NB4 (cell line): ENCODE results near the gene CTNNA3.
A peak's percentile ranks its signal among the peaks of the same experiment; 100 is the strongest.

Source experiments
- DNase-seq: peaks from one replicate; pipeline ENCODE4 v3.0.0; 2010; ENCODE audit warnings: low read depth
- H3K4me3 ChIP-seq: one replicate; pipeline ENCODE4 v1.5.1; 2011; ENCODE audit warnings: mild to moderate bottlenecking, low read depth, low read length, moderate library complexity
- CTCF ChIP-seq: IDR thresholded peaks from one replicate; pipeline ENCODE4 v1.5.1; 2012; ENCODE audit warnings: low read depth, low read length
- MYC ChIP-seq: IDR thresholded peaks from 2 replicates; pipeline ENCODE4 v1.6.1; 2011; ENCODE audit warnings: low read depth, low read length
- POLR2A ChIP-seq: IDR thresholded peaks from 2 replicates; pipeline ENCODE4 v1.6.1; 2011; ENCODE audit warnings: mild to moderate bottlenecking; ENCODE audit not compliant: insufficient read length; ENCODE audit errors: extremely low read depth
- TF ChIP-seq, protein P1 (sequence below): IDR thresholded peaks from 2 replicates; pipeline ENCODE4 v1.6.1; 2011; ENCODE audit warnings: low read depth, low read length

The CTNNA3 gene

GRCh38 chr10:67618116-67618515 is 77.9 kb downstream of the CTNNA3 start:
- no peak for TF ChIP-seq MYC
- TF ChIP-seq, protein P1, sequence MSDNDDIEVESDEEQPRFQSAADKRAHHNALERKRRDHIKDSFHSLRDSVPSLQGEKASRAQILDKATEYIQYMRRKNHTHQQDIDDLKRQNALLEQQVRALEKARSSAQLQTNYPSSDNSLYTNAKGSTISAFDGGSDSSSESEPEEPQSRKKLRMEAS, result no peak
- TF ChIP-seq POLR2A, result no peak
- TF ChIP-seq CTCF, result no peak
- DNase-seq, result no peak
- H3K4me3 ChIP-seq, result no peak overlapping the region

DNA sequence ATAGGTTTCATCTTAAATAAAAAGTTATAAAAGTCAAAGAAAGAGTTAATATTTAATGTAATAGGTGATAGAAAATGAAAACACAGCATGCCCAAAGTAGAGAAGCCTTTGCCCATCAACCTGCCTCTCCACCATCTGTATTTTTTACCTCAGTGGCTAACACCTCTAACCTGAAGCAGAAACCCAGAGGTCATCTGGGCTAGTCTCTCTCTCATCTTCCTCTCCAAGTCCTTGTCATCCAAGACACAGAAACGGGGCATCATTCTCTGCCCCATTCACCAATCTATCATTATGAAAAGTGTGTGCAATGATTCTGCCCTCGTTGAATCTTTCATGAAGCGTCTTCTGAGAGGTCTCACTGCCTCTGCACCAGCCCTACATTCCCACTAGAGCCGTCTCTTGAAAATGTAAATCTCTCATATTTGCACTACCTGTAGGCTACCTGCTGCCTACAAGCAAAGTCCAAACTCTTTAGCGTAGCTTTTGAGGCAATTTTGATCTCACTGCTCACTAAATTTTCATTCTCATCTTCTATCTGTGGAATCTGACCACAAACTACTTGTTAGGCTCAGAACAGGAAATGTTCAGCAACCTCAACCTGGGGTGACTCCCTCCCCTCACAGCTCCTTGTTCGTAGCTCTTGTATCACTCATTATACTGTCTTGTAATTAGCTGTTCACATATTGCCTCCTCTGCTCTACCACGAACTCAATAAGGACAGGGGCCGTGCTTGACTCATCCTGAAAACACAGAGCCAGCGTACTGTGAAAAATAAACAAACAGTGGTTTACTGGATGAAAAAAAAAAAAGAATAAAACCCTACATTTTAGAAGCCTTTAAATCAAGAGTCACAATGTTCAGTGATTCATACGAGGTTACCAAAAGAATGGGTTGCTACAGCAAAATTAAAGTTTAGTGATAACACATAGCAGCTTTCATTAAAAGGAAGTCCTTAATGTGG is 83.1 kb downstream of the CTNNA3 start:
- no peak for TF ChIP-seq MYC
- TF ChIP-seq POLR2A, result no peak
- no peak for TF ChIP-seq CTCF
- TF ChIP-seq, protein P1, result no peak
- peak; percentile 39 for DNase-seq
- H3K4me3 ChIP-seq, result no peak overlapping the region

DNA sequence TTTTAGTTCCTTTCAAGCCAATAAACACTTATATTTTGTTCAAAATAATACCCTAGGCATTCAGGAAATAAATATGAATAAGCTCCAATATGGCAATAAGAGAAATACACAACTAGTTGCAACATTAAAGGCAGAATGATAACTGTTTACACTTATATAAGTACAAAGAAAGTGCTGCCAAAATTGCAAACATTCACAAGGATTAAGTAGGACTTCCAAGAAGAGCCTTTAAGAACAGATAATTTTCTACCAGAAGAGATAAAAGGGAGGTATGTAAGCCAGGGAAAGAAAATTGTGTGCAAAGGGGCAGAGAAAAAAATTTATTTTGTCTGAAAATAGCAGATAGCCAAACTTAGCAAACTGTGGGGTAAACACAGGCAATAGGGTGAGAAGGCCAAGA is 83.8 kb downstream of the CTNNA3 start:
- TF ChIP-seq POLR2A (no peak), CTCF (no peak), MYC (no peak)
- TF ChIP-seq, protein P1, result no peak
- DNase-seq, result no peak
- H3K4me3 ChIP-seq, result no peak overlapping the region

DNA sequence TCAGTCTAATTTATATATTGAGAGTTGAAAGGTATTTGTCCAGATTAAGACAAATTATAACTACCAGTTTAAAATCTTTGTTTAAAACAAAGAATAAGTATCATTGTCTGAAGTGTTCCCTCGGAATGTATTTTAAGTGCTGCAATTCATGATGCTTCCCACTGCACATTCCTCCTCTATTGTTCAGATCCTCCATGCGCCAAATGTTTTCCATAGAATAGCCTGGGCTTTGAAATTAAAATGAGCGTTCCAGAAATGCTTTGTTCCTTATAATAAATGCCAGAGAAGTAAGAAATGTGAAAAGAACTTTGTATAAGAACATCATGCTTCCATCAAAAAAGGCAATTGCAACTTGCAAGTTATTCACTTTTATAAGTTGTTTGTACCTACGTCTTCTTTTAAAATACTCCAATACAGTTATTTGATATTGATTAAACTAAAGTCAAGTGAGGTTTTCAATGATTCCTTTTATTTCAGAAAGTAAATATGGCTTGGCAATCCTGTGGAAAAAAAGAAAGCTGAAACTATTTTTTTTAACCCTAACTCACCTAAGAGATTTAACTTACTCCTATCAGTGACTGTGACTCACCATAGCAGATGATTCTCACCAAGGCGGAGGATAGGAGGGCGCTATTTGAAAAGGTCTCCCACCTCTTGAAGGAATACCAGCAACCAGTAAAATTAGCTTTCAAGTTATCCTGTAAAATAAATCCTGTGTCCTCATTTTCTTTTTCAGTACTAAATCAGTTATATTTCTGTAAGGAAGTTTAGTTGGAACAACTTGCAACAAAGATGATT is 85.8 kb downstream of the CTNNA3 start:
- DNase-seq, result no peak
- TF ChIP-seq MYC, result no peak
- no peak for TF ChIP-seq POLR2A
- TF ChIP-seq, protein P1, result no peak
- TF ChIP-seq CTCF, result no peak
- no peak overlapping the region for H3K4me3 ChIP-seq

DNA sequence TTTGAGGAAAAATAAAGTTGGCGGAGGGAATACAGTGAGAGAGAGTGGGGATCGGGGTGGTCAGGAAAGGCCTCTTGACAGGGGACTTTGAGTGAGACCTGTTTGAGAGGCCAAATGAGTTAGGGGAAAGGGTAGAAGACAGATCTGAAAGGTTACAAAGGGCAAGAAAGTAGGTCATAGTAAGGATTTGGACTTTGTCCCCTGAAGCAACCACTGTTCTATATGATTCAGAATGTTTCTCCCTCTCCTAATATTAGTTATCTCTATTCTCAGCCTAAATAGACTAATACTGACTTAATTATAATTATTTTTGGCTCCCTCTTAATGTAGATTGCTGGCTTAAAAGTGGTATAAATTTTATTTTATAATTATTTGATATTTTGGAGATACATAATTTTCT is 88.0 kb downstream of the CTNNA3 start:
- no peak overlapping the region for H3K4me3 ChIP-seq
- DNase-seq, result no peak
- TF ChIP-seq, protein P1, result no peak
- TF ChIP-seq POLR2A (no peak), CTCF (no peak), MYC (no peak)
